NCI-H524 treated with DMSO at 0.1 percent for 48 hours (cell line): ENCODE results near the gene PKD2L1.
A peak's percentile ranks its signal among the peaks of the same experiment; 100 is the strongest.

ENCODE experiments used
- DNase-seq: peaks from one replicate; lab custom pipeline; 2025; lab: John Stamatoyannopoulos, UW

The PKD2L1 gene

DNA sequence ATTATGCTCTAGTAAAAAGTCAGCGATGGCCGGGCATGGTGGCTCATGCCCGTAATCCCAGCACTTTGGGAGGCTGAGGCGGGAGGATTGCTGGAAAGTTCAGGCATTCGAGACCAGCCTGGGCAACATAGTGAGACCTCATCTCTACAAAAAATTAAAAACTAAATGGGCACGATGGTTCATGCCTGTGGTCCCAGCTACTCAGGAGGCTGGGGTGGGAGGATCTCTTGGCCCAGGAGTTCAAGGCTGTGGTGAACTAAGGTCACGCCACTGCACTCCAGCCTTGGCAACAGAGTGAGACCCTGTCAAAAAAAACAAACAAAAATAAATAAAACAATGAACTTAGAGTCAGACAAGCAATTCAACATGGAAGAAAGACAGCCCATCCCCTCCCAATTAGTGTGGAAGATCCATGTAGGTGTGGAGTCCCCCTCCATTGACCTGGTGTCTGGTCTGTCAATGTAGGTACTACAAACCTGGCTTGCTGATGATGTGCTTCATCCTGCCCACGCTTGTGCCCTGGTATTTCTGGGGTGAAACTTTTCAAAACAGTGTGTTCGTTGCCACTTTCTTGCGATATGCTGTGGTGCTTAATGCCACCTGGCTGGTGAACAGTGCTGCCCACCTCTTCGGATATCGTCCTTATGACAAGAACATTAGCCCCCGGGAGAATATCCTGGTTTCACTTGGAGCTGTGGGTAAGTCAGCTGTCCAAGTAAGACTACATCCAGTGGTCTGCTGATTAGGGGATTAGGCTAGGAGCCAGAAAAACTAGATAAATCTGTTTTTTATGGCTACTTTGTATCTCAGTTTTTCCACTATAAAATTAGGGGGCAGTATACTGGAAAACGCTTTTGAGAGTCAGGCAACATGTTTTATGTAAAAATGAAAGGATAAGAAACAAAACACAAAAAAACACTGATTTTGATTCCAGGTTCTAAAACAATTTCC, 26.3 kb upstream of the PKD2L1 start:
- DNase-seq = no peak

DNA sequence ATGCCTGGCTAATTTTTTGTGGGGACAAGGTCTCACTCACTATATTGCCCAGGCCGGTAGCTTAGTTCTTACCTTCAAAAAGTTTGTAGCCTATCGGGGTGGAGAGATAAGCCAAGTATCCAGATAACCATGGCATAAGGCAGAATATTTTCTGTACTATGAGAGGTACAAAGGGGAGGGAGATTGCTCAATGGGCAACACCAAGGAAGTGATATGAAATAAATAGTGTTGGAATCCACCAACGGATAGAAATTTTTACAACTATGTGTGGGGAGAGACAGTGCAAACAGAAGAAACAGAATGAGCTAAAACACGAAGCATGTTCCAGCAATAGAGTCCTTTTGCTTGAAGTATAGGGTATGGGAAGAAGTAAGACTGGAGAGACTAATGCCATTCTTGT, 25.1 kb upstream of the PKD2L1 start:
- DNase-seq = no peak

DNA sequence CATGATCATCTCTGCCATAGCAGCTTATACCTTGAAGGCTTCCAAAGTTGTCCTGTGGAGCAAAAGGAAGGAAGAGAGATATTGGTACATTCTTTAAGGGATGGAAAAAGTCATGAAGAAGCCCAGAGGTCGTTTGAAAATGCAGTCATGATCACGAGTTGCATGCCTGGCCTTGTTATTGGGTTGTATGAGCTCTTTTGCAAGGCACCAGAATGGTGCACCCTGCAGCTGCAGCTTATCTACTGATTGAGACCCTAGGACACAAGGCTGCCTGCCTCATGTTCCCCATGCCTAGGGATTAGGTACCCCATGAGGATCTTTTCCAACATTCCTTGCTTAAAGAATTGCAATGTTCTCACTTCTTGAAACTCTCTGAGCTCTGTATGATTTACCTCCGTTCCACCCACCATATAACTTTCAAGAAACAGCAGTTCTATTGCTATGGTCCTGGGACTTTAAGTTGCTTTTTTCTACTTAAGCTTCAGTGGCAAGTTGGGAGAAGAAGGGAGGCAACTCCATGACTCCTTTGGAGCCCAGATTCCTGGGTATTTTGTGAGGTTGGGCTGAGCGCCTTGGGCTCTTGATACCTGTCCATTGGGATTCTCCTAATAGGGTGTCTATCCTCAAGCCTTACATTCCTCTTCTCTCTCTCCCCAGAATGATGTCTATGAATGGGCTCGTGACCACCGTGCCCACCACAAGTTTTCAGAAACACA, 23.9 kb upstream of the PKD2L1 start:
- DNase-seq = no peak

DNA sequence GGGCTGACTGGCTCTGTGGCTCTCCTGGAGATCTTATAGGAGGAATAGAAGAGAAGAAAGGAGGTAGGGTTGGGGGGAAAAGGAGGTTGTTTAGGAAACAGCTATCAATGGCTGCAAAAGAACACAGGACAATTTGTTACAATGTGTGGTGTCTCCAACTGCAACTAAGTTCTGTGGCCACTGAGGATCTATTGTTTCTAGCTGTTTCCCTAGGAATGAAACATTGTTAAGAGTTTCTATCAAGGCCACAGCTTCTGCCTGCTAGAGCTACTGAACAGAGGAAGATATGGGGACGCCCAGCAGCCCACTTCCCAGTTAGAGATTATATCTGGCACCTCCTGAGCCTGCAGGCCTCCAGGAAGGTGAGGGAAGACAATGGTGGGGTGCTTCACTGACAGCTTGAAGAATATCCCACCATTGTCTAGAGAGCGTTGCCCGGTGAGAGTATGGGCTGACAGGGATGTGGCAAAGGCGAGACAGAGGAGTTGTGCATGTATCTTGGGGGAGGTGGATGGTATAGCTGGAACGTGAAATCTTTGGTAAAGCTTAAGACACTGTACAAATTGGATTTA, 21.0 kb upstream of the PKD2L1 start:
- no peak for DNase-seq

DNA sequence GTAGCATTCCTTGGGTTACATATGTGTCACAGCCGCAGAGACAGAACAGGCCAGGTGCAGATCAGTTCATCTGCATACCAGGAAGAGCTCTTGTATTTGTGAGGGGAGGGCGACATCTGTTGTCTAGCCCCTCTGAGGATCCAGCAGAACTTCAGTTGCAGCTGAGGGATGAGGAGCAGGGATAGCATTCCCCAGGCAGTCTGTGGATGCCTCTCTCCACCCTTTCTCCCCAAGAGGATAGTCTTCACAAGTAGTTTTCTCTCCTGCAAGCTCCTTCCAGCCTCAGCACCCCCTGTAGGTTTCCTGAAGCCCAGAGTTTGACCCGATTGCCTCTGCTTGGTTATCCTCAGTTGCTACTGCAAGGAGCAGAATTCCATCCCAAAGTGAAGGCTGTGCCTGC, 19.6 kb upstream of the PKD2L1 start:
- DNase-seq = no peak

DNA sequence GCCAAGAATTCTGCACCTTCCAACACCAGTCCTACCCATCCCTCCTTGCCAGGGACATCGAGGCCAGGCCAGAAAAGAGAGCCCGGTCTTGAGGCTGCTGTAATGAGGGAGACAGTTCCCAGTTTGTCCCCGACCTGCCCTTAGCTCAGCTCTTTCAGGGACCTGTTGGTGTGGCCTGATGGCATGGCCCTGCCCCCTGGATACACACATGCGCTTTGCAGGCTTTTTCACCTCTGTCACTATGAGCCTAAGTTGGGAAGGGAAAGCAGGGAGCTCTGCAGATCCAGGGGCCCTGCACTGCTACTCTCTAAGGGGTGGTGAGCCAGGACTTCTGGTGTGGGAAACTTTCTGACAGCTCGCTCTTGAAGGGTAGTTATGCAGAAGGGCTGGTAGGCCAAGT, 19.1 kb upstream of the PKD2L1 start:
- DNase-seq = no peak

DNA sequence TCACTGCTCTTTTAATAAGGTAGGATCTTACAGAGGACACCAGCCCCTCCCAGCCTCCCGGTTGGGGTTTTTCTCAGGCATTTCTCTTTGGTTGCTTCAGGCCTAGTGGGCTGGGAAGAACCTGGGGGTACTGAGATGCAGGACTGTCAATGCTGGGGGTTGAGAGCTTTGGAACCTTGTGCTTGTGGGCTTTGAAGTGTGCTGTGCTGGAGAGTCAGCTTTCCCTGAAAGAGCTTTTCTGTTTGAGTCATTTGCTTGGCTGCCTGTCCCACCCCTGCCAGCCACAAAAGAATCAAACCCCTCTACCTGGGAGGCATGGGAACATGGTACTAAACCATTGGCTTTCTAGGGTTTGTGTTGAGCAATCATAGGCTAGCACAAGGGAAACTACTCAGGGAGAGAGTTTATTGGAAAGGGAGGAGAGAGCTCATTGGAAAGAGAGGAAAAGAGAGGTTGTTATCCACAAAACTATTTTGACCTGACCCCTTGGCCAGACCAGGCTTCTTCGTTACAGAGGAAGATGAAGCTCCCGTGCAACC, 18.4 kb upstream of the PKD2L1 start:
- no peak for DNase-seq

DNA sequence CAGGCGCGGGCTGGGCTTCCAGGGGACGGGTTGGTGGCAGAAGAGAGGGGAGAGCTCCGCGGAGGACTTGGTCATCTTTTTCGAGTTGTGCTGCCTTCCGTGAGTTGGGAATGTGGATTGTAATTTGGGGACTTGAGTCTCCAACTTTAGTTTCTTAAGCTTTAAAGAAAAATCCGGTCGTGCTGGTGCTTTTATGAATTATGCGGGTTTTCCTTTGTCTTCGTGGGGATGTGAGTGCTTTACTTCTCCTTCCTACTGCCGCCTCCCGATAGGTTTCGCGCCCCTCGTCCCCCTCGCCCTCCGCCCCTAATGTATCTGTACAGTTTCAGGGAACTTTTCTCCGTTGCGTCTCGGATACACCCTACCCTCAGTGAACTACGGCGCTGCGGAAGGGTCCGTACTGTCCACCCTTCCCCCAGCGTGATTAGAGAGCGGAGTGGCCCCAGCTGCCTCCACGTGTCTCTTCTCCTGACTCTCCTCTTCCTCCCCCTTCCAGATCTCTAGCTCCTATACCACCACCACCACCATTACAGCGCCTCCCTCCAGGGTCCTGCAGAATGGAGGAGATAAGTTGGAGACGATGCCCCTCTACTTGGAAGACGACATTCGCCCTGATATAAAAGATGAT, 17.7 kb upstream of the PKD2L1 start:
- DNase-seq = no peak

DNA sequence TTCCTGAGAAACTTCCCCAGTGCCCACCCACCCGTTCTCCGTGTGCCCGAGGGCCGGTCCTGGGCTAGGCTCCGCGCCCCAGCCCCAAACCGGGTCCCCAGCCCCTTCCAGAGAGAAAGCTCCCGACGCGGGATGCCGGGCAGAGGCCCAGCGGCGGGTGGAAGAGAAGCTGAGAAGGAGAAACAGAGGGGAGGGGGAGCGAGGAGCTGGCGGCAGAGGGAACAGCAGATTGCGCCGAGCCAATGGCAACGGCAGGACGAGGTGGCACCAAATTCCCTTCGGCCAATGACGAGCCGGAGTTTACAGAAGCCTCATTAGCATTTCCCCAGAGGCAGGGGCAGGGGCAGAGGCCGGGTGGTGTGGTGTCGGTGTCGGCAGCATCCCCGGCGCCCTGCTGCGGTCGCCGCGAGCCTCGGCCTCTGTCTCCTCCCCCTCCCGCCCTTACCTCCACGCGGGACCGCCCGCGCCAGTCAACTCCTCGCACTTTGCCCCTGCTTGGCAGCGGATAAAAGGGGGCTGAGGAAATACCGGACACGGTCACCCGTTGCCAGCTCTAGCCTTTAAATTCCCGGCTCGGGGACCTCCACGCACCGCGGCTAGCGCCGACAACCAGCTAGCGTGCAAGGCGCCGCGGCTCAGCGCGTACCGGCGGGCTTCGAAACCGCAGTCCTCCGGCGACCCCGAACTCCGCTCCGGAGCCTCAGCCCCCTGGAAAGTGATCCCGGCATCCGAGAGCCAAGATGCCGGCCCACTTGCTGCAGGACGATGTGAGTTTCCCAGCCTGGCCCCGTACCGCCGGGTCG, 16.9 kb upstream of the PKD2L1 start, which contains the start of gene SCD:
SCD (plus strand) TSS at position 469 of the 803 bp plus-strand sequence; CDS start at position 741, 272 bp downstream.
- peak; percentile 60 for DNase-seq

DNA sequence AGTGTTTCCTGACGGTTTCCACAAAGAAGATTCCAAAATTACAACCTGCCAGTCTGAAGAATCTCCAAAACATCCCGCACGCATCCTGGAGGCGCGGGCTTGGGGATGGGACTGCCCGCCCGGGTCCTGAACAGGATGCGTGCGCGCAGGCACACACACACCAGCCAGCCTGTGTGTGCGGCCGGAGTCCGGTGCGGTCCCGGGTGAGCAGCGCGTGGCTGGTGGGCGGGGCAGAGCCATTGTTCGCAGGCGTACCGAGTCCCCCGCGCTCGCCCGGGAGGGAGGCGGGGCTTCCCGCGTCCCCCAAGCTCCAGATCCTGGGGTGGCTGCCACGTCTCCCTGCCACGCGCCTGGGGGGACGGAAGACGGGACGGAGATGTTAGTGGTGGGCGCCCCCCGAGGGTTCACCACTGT, 16.3 kb upstream of the PKD2L1 start:
- no peak for DNase-seq

DNA sequence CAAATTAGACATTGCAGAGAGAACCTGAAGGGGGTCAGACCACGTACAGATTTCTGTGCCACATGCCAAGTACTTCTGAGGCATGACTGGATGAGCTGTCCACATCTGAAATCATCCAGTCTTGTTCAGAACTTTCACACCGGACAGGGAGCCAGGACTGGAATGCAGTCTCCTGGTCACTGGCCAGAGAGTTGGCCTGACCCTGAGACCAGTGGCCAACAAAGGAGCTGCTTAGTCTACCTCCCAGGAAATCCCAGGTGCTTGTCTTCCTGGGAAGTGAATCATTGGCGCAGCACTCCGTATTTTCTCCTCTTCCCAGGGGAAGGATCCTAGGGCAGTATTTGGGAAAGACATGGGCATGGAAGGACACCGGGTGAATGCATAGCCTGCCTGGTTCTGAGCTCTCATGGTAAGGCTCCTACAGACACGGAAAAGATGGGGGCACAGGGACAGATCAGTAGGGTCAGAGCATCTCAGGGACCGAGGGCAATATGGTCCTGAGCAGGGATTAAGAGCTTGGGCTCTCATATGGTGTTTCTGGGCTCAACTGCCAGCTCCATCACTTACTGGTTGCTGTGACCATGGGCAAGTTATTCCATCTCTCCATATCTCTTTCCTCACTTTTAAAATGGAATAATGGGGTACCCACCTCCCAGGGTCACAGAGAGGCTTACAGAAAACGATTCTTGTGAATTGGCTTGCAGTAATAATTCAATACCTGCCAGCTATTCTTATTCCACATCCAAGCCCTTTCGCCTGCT, 15.7 kb upstream of the PKD2L1 start:
- DNase-seq = no peak

DNA sequence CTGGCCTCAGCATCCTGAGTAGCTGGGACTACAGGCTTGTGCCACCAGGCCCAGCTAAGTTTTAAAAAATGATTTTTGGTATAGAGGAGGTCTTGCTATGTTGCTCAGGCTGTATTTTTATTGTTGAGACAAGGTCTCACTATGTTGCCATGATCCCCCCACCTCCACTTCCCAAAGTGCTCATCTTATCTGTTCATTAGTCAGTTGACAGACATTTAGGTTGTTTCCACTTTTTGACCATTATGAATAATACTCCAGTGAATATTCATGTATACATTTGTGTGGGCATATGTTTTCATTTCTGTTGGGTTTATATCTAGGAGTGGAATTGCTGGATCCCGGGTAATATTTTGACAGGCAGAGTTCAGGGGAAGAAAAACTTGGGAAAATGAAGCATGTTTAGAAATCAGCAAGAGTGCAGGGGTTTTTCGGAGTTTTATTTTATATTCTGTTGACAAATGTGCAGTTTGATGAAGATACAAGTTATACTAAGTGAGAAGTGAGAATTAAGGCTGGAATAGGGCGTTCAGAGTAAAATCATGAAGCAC, 14.3 kb upstream of the PKD2L1 start:
- DNase-seq = no peak

DNA sequence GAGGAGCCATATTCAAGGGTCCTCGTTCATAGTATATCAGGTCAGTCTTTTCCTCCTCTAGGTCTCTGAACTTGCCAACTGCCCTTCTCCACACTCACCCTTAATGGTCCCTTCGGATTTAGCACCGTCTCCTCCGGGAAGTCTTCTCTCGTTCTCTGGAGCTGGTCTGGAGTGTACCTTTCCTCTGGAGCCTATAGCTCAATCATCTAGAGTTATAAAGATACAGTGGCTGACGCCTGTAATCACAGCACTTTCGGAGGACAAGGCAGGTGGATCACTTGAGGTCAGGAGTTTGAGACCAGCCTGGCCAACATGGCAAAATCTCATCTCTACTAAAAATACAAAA, 12.6 kb upstream of the PKD2L1 start:
- DNase-seq = no peak

DNA sequence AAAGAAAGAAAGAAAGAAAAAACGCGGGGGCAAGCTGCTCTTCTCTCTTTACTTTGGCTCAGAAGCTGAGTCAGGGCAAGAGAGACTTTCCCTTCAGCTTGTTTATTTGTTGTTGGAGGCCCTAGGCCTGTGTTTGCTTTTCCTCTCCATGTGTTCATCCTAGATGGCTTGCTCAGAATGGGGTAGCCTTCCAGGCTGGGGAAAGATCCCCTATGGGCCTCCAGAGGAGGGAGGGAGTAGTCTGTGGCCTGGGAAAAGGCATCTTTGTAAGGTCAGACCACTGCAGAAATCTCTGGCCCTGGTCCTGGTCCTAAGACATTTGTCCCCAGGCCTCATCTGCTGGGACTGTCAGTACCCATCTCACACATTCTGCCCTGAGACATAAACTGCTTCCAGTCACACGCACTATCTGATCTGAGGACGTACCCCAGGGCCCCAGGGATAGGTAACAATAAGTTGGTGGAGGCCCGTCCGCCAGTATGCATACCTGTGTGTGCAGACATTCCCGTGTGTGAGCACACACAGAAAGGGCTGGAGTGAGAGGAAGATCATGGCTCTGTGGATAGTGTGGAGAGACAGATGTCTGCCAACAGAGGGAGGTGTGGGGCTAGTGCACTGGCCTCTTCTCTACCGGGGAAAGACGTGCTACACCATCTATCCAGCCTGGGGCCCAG, 12.1 kb upstream of the PKD2L1 start:
- DNase-seq = no peak

DNA sequence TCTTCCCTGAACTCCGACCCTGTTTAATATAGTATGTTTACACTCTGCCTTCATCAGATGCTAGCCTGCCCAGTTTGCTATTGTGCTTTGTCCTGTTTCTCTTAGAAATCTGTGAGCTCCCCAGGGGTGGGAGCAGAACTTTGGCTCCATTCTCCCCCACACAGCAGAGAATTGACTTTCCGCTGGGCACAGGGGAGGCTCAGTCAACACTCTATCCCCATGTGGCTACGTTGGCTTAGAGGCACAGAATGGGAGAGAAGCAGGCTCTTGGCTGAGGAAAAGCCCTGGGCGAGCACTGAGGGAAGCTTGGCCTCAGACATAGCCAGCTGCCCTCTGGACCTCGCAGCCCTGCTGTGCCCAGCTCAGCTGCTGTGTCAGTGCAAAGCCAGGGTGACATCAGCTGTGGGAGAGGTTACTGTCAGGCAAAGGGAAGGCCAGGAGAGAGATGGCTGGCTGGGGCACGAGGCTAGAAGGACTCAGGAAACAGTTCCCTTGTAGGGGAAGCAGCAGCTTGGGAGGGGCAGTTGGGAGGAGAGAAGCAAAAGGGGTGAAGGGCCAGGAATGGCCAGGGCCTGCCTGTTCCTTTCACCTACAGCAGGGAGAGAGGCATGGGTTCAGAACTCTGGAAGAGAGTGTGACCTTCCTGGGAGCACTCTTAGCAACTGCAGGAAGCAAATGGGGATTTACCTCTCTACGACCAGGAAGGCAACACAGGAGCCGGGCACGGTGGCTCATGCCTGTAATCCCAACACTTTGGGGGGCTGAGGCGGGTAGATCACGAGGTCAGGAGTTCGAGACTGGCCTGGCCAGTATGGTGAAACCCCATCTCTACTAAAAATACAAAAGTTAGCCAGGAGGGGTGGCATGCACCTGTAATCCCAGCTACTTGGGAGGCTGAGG, 11.2 kb upstream of the PKD2L1 start:
- no peak for DNase-seq

DNA sequence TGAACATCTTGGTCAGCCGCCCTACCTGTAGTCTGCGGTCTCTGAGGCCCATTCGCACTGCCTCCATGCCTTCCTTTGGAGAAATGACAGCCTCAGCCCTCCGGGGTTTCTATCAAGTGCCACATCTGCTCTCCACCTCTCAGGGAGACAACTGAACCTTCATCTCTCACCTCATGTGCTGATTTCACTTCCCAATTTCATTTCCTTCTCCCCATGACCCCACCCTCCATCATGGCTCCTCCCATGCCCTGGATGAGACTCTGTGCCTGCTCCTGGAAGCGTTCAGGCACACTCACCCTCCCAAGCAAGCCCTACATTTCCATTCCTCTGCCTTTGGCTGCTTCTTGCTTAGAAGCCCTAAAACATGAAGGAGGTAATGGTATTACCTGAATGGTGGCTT, 9.2 kb upstream of the PKD2L1 start:
- no peak for DNase-seq

DNA sequence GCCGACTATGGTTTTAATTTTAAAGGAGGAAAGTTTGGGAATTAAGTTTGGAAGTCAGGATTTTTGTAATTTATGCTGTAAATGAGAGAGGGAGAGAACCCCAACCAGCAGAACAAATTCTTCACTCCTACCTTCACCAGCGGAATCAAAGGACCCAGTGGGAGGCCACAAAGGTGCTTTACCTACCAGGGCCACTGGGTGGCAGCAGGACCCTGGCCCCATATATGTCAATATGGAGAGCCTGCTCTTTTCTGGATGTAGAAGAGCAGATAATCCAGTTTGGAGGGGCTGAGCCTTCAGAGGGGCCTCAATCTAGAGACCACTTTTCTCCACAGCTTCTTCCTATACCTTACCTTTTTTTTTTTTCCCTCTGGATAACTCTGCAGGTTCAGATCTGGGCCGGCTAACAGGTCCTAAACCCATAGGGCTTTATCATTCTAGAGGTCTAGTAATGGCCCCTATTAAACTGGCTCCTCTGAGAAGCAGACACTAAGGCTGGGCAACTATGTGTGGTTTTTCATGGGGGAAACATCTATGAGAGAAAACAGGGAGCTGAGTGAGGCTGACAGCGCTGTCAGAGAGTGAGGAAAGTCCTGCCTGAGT, 8.5 kb upstream of the PKD2L1 start:
- no peak for DNase-seq

DNA sequence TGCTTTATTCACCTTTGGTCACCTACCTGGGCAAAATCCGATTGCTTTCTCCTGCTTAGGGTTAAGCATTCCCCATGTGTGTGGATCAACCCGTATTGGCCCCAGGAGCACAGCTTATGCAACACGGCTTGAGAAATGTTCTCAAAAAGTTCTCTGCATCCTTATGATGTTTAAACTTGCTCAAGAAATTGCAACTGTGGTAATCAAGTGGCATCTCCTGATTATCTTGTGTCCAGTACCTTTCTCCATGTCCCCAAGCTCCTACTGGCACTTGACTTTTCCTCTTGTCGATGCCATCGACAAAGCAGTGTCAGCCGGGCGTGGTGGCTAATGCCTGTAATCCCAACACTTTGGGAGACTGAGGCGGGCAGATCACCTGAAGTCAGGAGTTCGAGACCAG, 4.7 kb upstream of the PKD2L1 start:
- DNase-seq = no peak
